Measurements from ENCODE around the gene XCL1. TPM values are rescaled to one million over a fixed set of nuclear protein-coding genes. Genes with fewer than 3 reads are reported as not detected.

XCL1 gene
- total RNA-seq, 1 donor from 2014 or later = not detected

- H3K4me1 Mint-ChIP-seq (ENCODE audit: unreplicated experiment) = peaks cover 13% of the 10 kb centered on the region
- no peaks in the 10 kb centered on the region for H3K9me3 Mint-ChIP-seq
Measured at GRCh38 chr1:168618886-168619285, 42.5 kb downstream of the XCL1 start.

GRCh38 chr1:168621356-168621755 is 45.0 kb downstream of the XCL1 start:
- no peak for DNase-seq (ENCODE audit: extremely low spot score, unreplicated experiment)

More at GRCh38 chr1:168618886-168619285, 42.5 kb downstream of the XCL1 start:
- TF ChIP-seq CTCF (conservative IDR thresholded peaks at IDR 0.05) = no peak
- Mint-ChIP-seq H3K27me3 (no peaks in the 10 kb centered on the region), H3K27ac (no peak overlapping the region), H3K4me3 (no peak overlapping the region), H3K36me3 (no peaks in the 10 kb centered on the region)
- no peak for DNase-seq (ENCODE audit: extremely low spot score, unreplicated experiment)

GRCh38 chr1:168623003-168623828 is 46.8 kb downstream of the XCL1 start:
- H3K27ac Mint-ChIP-seq = no peak overlapping the region
- no peaks in the 10 kb centered on the region for H3K27me3 Mint-ChIP-seq
- H3K4me1 Mint-ChIP-seq (ENCODE audit: unreplicated experiment) = no peaks in the 10 kb centered on the region
- H3K36me3 Mint-ChIP-seq = no peaks in the 10 kb centered on the region
- H3K4me3 Mint-ChIP-seq = no peak overlapping the region
- DNase-seq (ENCODE audit: extremely low spot score, unreplicated experiment) = no peak
- TF ChIP-seq CTCF (conservative IDR thresholded peaks at IDR 0.05) = no peak
- H3K9me3 Mint-ChIP-seq = no peaks in the 10 kb centered on the region

More at GRCh38 chr1:168621356-168621755, 45.0 kb downstream of the XCL1 start:
- Mint-ChIP-seq H3K36me3 (no peaks in the 10 kb centered on the region), H3K9me3 (no peaks in the 10 kb centered on the region), H3K4me3 (no peak overlapping the region), H3K4me1 (ENCODE audit: unreplicated experiment) (no peaks in the 10 kb centered on the region), H3K27ac (peak overlapping the region; percentile 22), H3K27me3 (no peaks in the 10 kb centered on the region)
- TF ChIP-seq CTCF (conservative IDR thresholded peaks at IDR 0.05) = no peak

GRCh38 chr1:168623831-168624230 is 47.4 kb downstream of the XCL1 start:
- H3K36me3 Mint-ChIP-seq = no peaks in the 10 kb centered on the region

GRCh38 chr1:168626326-168626725 is 49.9 kb downstream of the XCL1 start:
- no peak overlapping the region for H3K4me3 Mint-ChIP-seq
- no peaks in the 10 kb centered on the region for H3K36me3 Mint-ChIP-seq
- H3K9me3 Mint-ChIP-seq = no peaks in the 10 kb centered on the region
- no peaks in the 10 kb centered on the region for H3K4me1 Mint-ChIP-seq (ENCODE audit: unreplicated experiment)
- TF ChIP-seq CTCF (conservative IDR thresholded peaks at IDR 0.05) = no peak
- H3K27me3 Mint-ChIP-seq = peaks cover 3% of the 10 kb centered on the region
- no peak overlapping the region for H3K27ac Mint-ChIP-seq
- no peak for DNase-seq (ENCODE audit: extremely low spot score, unreplicated experiment)

More at GRCh38 chr1:168623831-168624230, 47.4 kb downstream of the XCL1 start:
- DNase-seq (ENCODE audit: extremely low spot score, unreplicated experiment) = no peak
- no peak overlapping the region for H3K4me3 Mint-ChIP-seq
- no peaks in the 10 kb centered on the region for H3K4me1 Mint-ChIP-seq (ENCODE audit: unreplicated experiment)
- no peaks in the 10 kb centered on the region for H3K9me3 Mint-ChIP-seq
- TF ChIP-seq CTCF (conservative IDR thresholded peaks at IDR 0.05) = no peak
- peaks cover 2% of the 10 kb centered on the region for H3K27me3 Mint-ChIP-seq
- H3K27ac Mint-ChIP-seq = no peak overlapping the region

Measured in type B pancreatic cell (in vitro differentiated cells).